ENCODE measurements around the gene FN3KRP. TPM values are rescaled to one million over a fixed set of nuclear protein-coding genes. Genes with fewer than 3 reads are reported as not detected.

The FN3KRP gene
- 10.9 and 18.6 TPM in 2 replicates for total RNA-seq
- polyA plus RNA-seq, result 30.7 and 38.7 TPM in 2 replicates

GRCh38 chr17:82716203-82717010 is at the start of gene FN3KRP:
FN3KRP (plus strand) TSS chr17:82716706; CDS start chr17:82716756, 50 bp downstream.
- Histone ChIP-seq H3K4me1 (ENCODE audit: low read depth) (no peaks in the 10 kb centered on the region), H3K4me3 (peak within 1 kb of the TSS; percentile 63), H3K36me3 (peaks cover 4% of the 10 kb centered on the region), H3K27ac (no peak within 1 kb of the TSS), H3K27me3 (no peaks in the 10 kb centered on the region), H3K9me3 (ENCODE audit: low read depth) (no peaks in the 10 kb centered on the region)
- DNase-seq (ENCODE audit: low read depth in 1 of 2, low spot score in 1 of 2), result peak; percentile 97
- TF ChIP-seq CTCF (IDR thresholded peaks at IDR 0.05; ENCODE audit: low read depth, low read length), result no peak

- TF ChIP-seq CTCF (IDR thresholded peaks at IDR 0.05; ENCODE audit: low read depth, low read length), result no peak
- H3K27me3 ChIP-seq, result no peaks in the 10 kb centered on the region
- H3K4me1 ChIP-seq (ENCODE audit: low read depth), result peaks cover 11% of the 10 kb centered on the region
- no peak overlapping the region for H3K27ac ChIP-seq
- H3K36me3 ChIP-seq, result no peaks in the 10 kb centered on the region
- no peak for DNase-seq (ENCODE audit: low read depth in 1 of 2, low spot score in 1 of 2)
- H3K4me3 ChIP-seq, result no peak overlapping the region
- H3K9me3 ChIP-seq (ENCODE audit: low read depth), result no peaks in the 10 kb centered on the region
Observed at GRCh38 chr17:82666931-82667667, 49.4 kb upstream of the FN3KRP start.

- Histone ChIP-seq H3K9me3 (ENCODE audit: low read depth) (no peaks in the 10 kb centered on the region), H3K27ac (no peak overlapping the region), H3K27me3 (no peaks in the 10 kb centered on the region), H3K4me3 (no peak overlapping the region), H3K36me3 (no peaks in the 10 kb centered on the region), H3K4me1 (ENCODE audit: low read depth) (peaks cover 11% of the 10 kb centered on the region)
- TF ChIP-seq CTCF (IDR thresholded peaks at IDR 0.05; ENCODE audit: low read depth, low read length), result no peak
- DNase-seq (ENCODE audit: low read depth in 1 of 2, low spot score in 1 of 2), result no peak
Observed at GRCh38 chr17:82667668-82668000, 48.9 kb upstream of the FN3KRP start.

GRCh38 chr17:82668024-82668630 is 48.4 kb upstream of the FN3KRP start:
- TF ChIP-seq CTCF (IDR thresholded peaks at IDR 0.05; ENCODE audit: low read depth, low read length), result no peak
- no peaks in the 10 kb centered on the region for H3K36me3 ChIP-seq
- no peak for DNase-seq (ENCODE audit: low read depth in 1 of 2, low spot score in 1 of 2)
- no peaks in the 10 kb centered on the region for H3K9me3 ChIP-seq (ENCODE audit: low read depth)
- peaks cover 11% of the 10 kb centered on the region for H3K4me1 ChIP-seq (ENCODE audit: low read depth)
- no peak overlapping the region for H3K4me3 ChIP-seq
- no peaks in the 10 kb centered on the region for H3K27me3 ChIP-seq
- no peak overlapping the region for H3K27ac ChIP-seq

GRCh38 chr17:82668631-82669099 is 47.8 kb upstream of the FN3KRP start:
- no peaks in the 10 kb centered on the region for H3K27me3 ChIP-seq
- no peak overlapping the region for H3K27ac ChIP-seq
- H3K4me3 ChIP-seq, result no peak overlapping the region
- peak; percentile 51 to 85 for DNase-seq (ENCODE audit: low read depth in 1 of 2, low spot score in 1 of 2)
- peak; percentile 48 for TF ChIP-seq CTCF (IDR thresholded peaks at IDR 0.05; ENCODE audit: low read depth, low read length)
- H3K36me3 ChIP-seq, result no peaks in the 10 kb centered on the region
- H3K9me3 ChIP-seq (ENCODE audit: low read depth), result no peaks in the 10 kb centered on the region
- peaks cover 11% of the 10 kb centered on the region for H3K4me1 ChIP-seq (ENCODE audit: low read depth)
